HG03575 (cell line): ENCODE results near the gene TEKT3.

Experiments used
- ATAC-seq: cut with Tn5 transposase; IDR thresholded peaks from one replicate; pipeline ENCODE4 v1.9.1; 2021; ENCODE audit not compliant: unreplicated experiment, insufficient number of reproducible peaks, low FRiP score; ENCODE audit errors: extremely low read depth

Gene TEKT3

DNA sequence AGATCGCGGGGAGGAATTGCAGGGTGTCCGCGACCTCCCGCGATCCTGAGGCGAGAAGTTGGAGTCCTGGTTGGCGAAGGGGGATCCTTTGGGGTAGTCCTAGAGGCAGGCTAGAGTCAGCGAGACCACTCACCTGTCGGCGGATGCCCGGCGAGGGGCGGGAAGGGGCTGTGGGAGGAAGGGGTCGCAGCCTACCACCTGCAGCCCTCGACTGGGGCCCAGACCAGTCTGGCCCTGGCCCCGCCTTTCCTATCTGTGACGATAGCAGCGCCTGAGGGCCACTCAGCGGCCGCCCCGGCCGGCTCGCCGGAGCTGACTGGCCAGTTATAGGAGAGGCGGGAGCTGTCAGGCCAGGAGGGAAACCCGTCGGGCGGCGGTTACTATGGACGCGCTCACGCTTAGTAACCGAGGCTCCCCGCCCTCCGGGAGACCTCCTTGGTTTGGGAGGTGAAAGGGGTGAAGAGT lies at the start of gene TEKT3:
Gene TEKT3, minus strand, starts transcription at position 213 of the 465 bp plus-strand sequence. CDS start 10,012 bp downstream, outside the sequence.
- no peak for ATAC-seq

DNA sequence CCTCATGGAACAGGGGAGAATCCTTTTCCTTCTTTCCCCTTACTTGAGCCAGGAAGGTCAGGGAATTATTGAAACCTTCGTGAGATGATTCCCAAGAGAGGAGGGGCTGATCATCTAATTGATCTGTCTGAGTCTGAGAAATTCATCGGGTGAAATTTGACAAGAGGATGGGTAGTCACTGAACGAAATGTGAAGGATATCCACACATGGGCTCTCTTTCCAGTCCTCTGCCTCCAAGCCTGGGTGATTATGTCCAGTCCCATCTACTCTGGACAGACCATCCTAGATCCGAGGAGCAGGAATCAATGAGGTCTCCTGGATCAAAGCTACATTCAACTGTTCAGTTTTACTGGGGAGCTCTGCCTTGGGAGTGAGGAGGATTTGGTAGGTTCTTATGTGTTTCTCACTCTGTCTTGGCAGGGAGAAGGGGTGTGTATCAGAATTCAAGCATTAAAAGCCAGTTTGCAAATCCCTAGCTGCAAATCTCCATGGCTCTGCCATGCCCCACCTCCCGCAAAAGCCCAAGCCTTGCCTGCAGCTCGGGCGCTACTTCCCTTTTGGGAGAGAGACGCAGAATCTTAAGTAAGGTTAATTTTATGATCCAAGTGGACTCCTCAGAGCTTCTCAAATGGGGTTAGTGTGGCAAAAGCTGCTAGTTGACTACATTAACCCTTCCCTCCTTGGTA lies 47.1 kb upstream of the TEKT3 start:
- no peak for ATAC-seq

DNA sequence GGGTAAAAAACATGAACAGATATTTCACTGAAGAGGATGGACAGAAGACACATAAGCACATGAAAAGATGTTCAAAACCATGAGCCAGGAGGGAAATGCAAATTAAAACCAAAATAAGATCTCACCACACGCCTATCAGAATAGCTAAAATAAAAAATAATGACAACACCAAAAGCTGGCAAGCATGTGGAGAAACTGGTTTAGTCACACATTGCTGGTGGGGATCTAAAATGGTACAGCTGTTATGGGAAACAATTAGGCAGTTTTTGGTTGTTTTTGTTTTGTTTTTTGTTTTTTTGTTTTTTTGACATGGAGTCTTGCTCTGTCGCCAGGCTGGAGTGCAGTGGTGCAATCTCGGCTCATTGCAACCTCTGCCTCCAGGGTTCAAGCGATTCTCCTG lies 44.7 kb upstream of the TEKT3 start:
- no peak for ATAC-seq

DNA sequence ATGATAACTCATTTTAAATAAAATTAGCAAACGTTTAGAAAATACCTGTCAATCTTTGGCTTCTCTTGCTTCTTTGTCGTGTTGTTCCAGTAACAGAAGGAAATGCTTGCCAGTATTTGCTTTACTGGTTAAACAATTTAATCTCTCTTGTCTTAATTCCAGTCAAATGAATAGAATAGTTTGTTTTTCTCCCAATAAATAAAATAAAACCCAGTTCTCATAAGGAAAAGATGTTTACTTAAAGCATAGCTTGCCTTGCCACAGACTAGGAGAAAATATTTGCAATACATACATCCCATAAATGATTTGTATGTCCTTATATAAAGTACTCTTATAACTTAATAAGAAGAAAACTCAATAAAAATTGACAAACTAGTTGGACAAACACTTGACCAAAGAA lies 43.9 kb upstream of the TEKT3 start:
- ATAC-seq = no peak

DNA sequence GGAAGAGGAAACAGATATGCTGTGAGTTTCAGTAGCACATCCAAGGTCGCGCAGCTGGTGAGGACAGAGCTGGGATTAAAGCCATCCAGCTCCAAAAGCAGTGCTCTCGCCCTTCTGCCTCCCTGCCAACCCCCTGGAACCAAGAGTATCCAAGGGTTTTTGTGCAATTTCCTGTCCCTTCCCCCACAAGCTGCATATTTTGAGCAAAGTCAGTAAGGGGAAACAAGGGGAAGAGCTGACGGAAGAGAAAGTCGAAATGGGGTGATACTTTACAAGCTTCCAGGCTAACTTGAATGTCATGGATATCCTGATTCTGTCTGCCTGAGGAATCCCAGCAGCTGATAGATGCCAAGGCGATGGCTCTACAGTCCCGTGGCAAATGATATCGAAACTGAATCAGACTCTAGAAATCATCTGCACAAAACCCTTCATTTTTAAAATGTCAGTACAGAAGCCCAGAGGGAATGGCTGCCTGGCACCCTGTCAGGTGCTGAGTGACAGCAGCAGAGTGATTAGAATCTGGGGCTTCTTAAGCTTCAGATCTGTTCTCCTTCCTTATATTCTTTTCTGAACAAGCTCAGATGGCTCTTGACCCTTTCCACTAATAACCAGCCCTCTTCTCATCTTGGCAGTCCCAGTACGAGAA lies 42.9 kb upstream of the TEKT3 start:
- ATAC-seq = no peak

DNA sequence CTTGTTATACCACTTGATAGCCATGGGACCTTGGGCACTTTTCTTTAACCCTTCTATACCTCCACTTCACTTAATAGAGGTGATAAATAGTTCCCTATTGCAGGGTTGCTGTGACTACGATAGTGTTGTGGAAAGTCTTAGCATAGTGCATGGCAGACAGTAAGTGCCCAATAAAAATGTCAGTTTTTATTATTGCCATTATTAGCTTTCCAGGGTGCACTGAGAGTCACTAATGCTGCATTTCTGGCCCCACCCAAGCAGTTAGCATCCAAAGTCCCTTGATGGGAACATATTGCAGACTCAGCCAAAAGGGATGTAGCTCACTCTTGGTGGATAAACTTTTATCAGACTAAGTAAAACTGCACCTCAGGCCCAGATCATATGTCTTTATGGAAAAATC lies 41.5 kb upstream of the TEKT3 start:
- ATAC-seq = no peak

DNA sequence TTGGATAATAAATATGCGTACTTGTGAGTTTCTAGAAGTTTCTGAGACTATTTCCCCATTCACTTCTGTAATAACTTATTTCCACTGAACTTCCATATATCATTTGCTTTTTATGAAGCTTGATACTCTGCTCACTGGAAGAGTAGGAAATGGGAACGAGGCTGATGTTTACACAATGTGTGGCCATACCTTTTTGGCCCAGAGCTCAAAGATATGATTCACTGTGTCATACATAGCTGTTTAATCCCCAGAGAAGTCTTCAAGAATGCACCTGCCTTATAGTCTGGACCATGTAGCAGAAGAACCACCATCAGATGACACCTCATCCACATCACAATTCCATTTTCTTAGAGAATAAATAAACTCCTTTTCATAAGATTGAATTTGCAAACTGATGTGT lies 40.3 kb upstream of the TEKT3 start:
- ATAC-seq = no peak

DNA sequence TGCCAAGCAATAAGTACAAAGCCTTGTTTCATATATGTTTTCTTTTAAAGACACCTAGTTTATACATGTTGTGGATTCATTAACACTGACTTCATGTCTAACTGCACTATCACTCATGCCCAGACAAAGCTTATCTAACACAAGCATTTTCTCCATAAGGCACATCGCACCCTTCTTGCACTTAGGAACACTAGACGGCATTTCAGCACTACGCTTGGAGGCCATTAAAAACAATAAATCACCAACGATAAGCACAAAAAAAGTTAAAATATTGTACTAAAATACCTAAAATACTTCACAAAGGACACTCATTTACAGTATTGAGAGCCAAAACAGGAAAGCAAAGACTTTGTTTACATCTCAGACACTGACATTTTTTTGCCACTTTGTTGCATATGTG lies 39.0 kb upstream of the TEKT3 start:
- no peak for ATAC-seq

DNA sequence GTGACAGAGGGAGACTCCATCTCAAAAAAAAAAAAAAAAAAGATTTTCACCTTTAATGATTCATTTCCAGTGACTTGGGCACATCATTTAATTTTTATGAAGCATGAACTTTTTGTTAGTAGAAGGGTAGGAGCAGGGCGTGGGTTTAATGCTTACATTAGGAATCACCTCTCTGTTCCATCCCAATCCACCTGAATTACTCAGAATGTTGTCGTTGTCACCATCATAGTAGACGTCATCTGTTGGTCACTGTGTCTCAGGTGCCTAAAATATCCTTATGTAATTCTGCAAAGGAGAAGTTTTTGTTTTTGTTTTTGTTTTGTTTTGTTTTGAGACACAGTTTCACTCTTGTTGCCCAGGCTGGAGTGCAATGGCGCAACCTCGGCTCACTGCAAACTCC lies 38.3 kb upstream of the TEKT3 start:
- ATAC-seq = no peak

DNA sequence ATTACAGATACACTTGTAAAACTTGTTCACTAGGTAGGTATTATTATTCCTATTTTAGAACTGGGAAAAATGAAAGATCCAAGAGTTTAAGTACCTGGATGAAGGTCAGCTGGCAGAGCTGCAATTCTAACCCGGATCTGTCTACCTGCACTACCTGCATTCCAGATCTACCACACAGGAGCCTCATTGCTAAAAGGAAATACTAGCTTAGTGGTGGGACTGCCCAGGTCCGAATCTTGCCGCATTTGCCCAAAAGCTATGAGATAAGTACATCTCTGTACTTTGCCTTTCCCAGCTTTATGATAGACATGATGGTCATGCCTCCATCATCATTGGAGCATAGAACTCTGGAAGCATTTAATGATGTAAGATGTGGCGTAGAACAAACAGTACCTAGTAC lies 36.8 kb upstream of the TEKT3 start:
- no peak for ATAC-seq

DNA sequence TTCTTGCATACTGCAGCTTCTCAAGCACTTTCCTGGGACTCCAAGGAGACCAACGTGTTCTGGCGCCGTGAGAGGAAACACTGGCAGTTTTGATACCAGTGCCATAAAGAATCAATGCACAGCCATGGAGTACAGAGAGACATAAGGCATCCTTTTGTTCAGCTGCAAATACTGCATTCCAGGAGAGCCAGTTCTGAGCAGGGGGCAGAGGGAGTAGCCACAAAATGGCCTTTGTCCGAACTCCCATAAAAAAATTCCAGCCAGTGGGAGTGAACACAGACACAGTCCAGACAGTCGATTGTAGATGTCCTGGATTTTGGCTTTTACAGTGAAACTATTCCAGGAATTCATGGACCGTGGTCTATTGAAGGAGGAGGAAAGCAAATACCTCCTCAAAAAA lies 36.2 kb upstream of the TEKT3 start:
- ATAC-seq = no peak

DNA sequence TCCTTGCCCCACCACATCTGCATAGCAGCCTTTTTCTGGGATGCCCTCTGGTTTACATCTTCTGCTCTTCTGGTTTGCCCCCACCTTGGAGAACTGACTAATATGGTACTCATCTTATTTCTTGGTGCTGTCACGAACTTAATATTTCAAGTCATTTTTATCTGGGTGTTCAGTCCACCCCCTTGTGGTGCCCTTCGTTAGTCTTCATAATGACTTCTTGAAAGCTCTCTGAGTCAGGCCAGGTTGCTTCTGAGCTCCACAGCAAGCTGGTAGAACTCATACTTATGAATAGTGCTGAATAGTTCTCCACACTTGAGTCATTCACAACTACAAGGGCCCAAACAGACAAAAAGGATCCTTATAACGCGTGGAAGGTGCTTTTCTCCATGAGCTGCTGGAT lies 35.8 kb upstream of the TEKT3 start:
- no peak for ATAC-seq

DNA sequence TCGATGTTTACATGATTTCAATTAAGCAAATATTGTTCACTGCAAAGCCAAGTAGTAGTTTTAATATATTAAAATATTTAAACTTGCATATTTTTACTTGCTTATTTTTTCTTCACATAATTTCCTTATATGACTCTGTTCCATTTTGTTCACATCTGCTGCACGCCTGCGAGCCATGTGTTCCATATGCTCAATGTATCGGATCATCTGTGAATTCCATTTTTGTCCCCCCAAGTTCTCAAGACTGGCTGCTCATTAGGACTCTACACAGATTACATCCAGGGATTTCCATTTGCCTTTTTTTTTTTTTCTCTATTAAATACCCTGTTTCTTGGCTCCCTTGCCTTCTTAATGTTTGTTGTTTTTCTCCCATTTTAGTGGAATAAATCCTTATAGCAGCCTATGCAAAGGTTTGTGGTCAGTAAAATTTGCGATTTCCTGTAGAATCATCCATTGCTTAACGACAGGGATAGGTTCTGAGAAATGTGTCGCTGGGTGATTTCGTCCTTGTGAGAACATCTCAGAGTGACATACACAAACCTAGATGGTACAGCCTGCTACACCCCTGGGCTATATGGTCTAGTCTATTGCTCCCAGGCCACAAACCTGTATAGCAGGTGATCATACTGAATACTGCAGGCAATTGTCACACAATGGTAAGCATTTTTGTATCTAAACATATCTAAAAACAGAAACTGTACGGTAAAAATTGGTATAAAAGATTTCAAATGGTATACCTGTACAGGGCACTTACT lies 30.2 kb upstream of the TEKT3 start:
- ATAC-seq = no peak

DNA sequence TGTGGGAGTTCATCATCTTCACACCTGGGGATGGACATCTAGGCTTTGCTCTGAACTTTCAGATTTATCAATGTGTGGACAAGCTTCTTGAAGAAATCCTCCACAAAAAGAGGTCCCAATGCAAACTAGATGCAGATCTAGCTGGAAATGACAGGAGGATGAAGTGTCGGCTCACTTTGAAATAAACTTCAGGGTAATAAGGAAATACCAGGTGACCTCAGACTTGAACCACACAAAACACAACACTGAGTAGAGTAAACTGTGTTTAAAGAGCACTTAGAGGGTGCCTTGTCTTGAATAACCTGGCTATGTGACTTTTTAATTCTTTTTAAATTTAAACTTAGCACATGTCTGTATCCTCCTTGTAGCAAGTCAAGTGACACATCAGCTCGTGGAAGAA lies 27.2 kb upstream of the TEKT3 start:
- no peak for ATAC-seq

DNA sequence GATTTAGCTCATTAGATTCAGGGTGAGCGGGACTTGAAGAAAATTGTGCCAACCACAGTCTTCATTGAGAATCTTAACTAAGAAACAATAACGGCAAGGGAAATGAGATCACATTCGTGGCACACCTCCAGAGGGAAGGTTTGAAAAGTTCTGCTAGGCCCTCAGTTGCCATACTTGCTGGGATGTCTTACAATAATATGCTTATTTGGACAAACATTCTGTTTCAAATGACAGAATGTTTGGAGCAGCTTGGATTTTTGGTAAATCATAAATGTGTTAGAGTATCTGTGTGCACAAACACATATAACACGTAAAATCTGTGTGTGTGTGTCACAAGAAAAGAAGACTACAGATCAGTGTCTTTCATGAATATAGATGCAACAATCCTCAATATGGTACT lies 24.6 kb upstream of the TEKT3 start:
- no peak for ATAC-seq

DNA sequence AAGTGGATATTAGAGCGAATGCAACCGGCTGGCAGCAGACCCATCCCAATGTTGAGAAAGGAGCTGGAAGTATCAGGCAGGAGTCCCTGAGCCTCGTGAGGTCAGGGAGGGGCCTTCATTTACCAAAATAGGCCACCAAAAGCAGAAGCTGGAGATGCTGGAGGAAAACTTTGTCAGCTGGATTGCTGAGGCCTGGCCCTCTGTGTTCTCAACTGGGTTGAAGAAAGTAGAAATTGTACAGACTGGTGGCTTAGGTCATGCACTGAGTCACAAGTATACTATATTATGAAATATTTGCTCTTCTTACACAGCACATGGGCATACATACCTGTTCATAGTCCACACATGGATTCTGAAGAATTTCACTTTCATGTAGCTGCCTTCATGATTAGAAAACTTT lies 23.2 kb upstream of the TEKT3 start:
- ATAC-seq = no peak

DNA sequence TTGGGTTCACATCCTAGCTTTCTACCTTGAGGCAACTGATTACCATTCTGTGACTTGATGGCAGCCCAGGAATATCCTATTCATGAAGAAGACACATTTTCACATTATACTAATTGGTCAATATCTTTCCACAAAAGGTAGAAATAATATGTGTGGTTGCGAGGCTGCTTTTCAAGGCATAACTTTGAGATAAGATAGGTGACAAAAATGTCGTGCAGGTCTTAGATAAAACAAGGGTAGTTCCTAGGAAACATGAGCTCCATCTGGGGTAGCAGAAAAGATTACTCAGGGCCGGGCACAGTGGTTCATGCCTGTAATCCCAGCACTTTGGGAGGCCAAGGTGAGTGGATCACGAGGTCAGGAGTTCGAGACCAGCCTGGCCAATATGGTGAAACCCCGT lies 22.3 kb upstream of the TEKT3 start:
- no peak for ATAC-seq

DNA sequence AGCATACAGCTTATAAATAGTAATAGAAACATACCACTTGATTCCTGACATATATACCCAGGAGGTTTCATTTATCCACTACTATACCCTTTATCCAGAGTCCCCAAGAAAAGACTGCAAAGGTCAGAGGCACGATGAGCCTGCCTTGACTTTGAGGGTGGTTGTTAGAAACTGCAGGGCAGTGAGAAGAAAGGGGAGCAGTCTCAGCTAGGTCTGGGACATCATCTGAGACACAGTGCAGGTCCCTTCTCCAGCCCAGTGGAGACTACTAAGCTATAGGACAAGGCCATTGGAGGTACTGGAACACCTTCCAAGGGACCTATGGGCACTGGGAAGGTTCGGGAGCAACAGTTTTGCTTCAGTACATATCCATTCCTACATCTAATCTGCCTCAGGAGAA lies 20.2 kb upstream of the TEKT3 start:
- ATAC-seq = no peak

DNA sequence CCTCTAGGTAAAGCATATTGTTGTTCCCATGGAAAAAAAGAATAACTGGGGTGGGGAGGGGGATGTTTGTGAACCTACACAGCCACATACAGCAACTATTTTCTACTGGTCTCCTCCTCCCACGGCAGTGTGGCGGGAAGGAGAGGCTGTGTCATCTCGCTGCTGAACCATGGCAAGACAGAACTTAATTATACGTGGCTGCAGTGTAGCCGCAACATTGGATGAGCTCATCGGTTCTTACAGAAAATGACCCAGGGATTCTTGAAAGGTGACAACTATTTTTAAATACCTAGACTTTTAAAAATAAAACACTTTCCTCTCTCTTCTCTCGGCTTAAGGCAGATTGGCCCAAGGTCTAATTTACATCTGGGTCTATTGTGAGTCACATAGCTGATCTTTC lies 19.8 kb upstream of the TEKT3 start:
- ATAC-seq = no peak

DNA sequence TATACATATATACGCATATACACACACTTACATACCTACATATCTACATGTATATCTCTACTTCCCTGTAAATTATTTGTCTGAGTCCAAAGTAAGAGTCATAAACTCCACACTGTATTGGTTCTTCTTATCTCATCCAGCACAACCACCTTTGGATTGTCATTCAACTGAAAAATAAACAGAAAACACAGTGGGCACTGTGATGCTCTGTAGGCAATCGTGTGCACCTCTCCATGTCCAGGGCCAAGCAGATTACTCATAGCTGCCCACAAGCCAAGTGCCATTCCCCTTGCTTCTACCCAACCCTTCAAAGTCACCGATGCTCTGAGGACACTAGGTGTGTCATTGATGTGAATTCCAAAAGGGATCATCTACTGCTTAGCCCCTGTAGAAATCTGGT lies 12.9 kb upstream of the TEKT3 start:
- ATAC-seq = no peak
